ENCODE data around the gene ENOX2. TPM values are rescaled to one million over a fixed set of nuclear protein-coding genes. Genes with fewer than 3 reads are reported as not detected.
"Not testable (repeated sequence)": the region's sequence is repeated elsewhere in the genome, so short reads cannot be mapped to it uniquely, and the experiment has no call there.

ENOX2 gene
- total RNA-seq, 1 experiment from 2014 or later = 21.4 TPM

- H3K27me3 ChIP-seq (ENCODE audit: insufficient read depth, low read depth) = no peaks in the 10 kb centered on the region
- no peak overlapping the region for H2AFZ ChIP-seq
- no peaks in the 10 kb centered on the region for H3K4me1 ChIP-seq (replicated peaks; ENCODE audit: insufficient read depth)
- ChIA-PET POLR2A (ENCODE audit: unreplicated experiment) (no interaction called here), CTCF (no interaction called here)
- no peak for DNase-seq
- H3K4me3 ChIP-seq = no peak overlapping the region
- TF ChIP-seq, protein P1, sequence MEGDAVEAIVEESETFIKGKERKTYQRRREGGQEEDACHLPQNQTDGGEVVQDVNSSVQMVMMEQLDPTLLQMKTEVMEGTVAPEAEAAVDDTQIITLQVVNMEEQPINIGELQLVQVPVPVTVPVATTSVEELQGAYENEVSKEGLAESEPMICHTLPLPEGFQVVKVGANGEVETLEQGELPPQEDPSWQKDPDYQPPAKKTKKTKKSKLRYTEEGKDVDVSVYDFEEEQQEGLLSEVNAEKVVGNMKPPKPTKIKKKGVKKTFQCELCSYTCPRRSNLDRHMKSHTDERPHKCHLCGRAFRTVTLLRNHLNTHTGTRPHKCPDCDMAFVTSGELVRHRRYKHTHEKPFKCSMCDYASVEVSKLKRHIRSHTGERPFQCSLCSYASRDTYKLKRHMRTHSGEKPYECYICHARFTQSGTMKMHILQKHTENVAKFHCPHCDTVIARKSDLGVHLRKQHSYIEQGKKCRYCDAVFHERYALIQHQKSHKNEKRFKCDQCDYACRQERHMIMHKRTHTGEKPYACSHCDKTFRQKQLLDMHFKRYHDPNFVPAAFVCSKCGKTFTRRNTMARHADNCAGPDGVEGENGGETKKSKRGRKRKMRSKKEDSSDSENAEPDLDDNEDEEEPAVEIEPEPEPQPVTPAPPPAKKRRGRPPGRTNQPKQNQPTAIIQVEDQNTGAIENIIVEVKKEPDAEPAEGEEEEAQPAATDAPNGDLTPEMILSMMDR (conservative IDR thresholded peaks at IDR 0.05) = no peak
- no peak for TF ChIP-seq EZH2 (IDR thresholded peaks at IDR 0.05; ENCODE audit: low read depth)
- H3K4me2 ChIP-seq = no peak overlapping the region
- H3K27ac ChIP-seq = no peak overlapping the region
- intact Hi-C loops (cut with micrococcal nuclease; ENCODE audit: unreplicated experiment) = no loop called here
- H3K79me2 ChIP-seq (ENCODE audit: low read depth) = no peaks in the 10 kb centered on the region
- H3K9me2 ChIP-seq (ENCODE audit: insufficient read depth) = no peaks in the 10 kb centered on the region
- no peaks in the 10 kb centered on the region for H4K20me1 ChIP-seq (ENCODE audit: insufficient read depth)
- no peaks in the 10 kb centered on the region for H3K36me3 ChIP-seq (ENCODE audit: low read depth)
- no peaks in the 10 kb centered on the region for H3K9me3 ChIP-seq (ENCODE audit: insufficient read depth, low read depth)
- no TSS peak for BruUV-seq (replicated peaks)
- H3F3A ChIP-seq (ENCODE audit: insufficient read depth, low read depth) = no peaks in the 10 kb centered on the region
Observed at GRCh38 chrX:130937101-130937500, 34.1 kb upstream of the ENOX2 start.

- ChIA-PET POLR2A (ENCODE audit: unreplicated experiment) (no interaction called here), CTCF (no interaction called here)
- intact Hi-C loops (cut with micrococcal nuclease; ENCODE audit: unreplicated experiment) = no loop called here
- no peak for DNase-seq
- no peak overlapping the region for H2AFZ ChIP-seq
- no peaks in the 10 kb centered on the region for H3K27me3 ChIP-seq (ENCODE audit: insufficient read depth, low read depth)
- H4K20me1 ChIP-seq (ENCODE audit: insufficient read depth) = no peaks in the 10 kb centered on the region
- TF ChIP-seq EZH2 (IDR thresholded peaks at IDR 0.05; ENCODE audit: low read depth) = no peak
- TF ChIP-seq, protein P1 (conservative IDR thresholded peaks at IDR 0.05) = no peak
- H3F3A ChIP-seq (ENCODE audit: insufficient read depth, low read depth) = no peaks in the 10 kb centered on the region
- H3K4me1 ChIP-seq (replicated peaks; ENCODE audit: insufficient read depth) = no peaks in the 10 kb centered on the region
- H3K79me2 ChIP-seq (ENCODE audit: low read depth) = no peaks in the 10 kb centered on the region
- BruUV-seq (replicated peaks) = no TSS peak
- no peaks in the 10 kb centered on the region for H3K9me3 ChIP-seq (ENCODE audit: insufficient read depth, low read depth)
- no peak overlapping the region for H3K27ac ChIP-seq
- no peak overlapping the region for H3K4me2 ChIP-seq
- no peaks in the 10 kb centered on the region for H3K36me3 ChIP-seq (ENCODE audit: low read depth)
- H3K4me3 ChIP-seq = no peak overlapping the region
- no peaks in the 10 kb centered on the region for H3K9me2 ChIP-seq (ENCODE audit: insufficient read depth)
Observed at GRCh38 chrX:130933358-130933757, 30.3 kb upstream of the ENOX2 start.

- H3K4me3 ChIP-seq; H4K20me1 ChIP-seq (ENCODE audit: insufficient read depth); DNase-seq; H3K36me3 ChIP-seq (ENCODE audit: low read depth); H3K4me2 ChIP-seq; POLR2A ChIA-PET (ENCODE audit: unreplicated experiment); H3K4me1 ChIP-seq (replicated peaks; ENCODE audit: insufficient read depth); H3K9me2 ChIP-seq (ENCODE audit: insufficient read depth); BruUV-seq (replicated peaks); CTCF ChIA-PET; H3K27ac ChIP-seq; H3K9me3 ChIP-seq (ENCODE audit: insufficient read depth, low read depth); H2AFZ ChIP-seq; H3K27me3 ChIP-seq (ENCODE audit: insufficient read depth, low read depth); intact Hi-C loops (cut with micrococcal nuclease; ENCODE audit: unreplicated experiment); H3F3A ChIP-seq (ENCODE audit: insufficient read depth, low read depth); H3K79me2 ChIP-seq (ENCODE audit: low read depth): not testable (repeated sequence)
Observed at GRCh38 chrX:130920405-130920804, 17.4 kb upstream of the ENOX2 start.

- H3K4me1 ChIP-seq (replicated peaks; ENCODE audit: insufficient read depth); H3K4me2 ChIP-seq; DNase-seq; H3K4me3 ChIP-seq; H3K27me3 ChIP-seq (ENCODE audit: insufficient read depth, low read depth); BruUV-seq (replicated peaks); H3K27ac ChIP-seq; CTCF ChIA-PET; H3K36me3 ChIP-seq (ENCODE audit: low read depth); H3K79me2 ChIP-seq (ENCODE audit: low read depth); H4K20me1 ChIP-seq (ENCODE audit: insufficient read depth); H3K9me2 ChIP-seq (ENCODE audit: insufficient read depth); H2AFZ ChIP-seq; H3K9me3 ChIP-seq (ENCODE audit: insufficient read depth, low read depth); H3F3A ChIP-seq (ENCODE audit: insufficient read depth, low read depth); POLR2A ChIA-PET (ENCODE audit: unreplicated experiment): not testable (repeated sequence)
- intact Hi-C loops (cut with micrococcal nuclease; ENCODE audit: unreplicated experiment) = loop anchor here (10.0 kb wide), 1 partner anchor 855 kb away; no protein-coding TSS in a partner anchor
Observed at GRCh38 chrX:130919676-130920075, 16.7 kb upstream of the ENOX2 start.

DNA sequence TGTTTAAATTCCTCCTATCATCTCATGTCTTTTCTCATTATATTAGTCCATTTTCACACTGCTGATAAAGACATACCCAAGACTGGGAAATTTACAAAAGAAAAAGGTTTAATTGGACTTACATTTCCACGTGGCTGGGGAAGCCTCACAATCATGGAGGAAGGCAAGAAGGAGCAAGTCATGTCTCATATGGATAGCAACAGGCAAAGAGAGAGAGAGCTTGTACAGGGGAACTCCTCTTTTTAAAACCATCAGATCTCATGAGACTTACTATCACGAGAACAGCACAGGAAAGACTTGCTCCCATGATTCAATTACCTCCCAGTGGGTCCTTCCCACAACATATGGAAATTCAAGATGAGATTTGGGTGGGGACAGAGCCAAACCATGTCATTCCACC is 15.5 kb upstream of the ENOX2 start:
- H3F3A ChIP-seq (ENCODE audit: insufficient read depth, low read depth); H2AFZ ChIP-seq; H4K20me1 ChIP-seq (ENCODE audit: insufficient read depth); H3K9me2 ChIP-seq (ENCODE audit: insufficient read depth); DNase-seq; H3K4me1 ChIP-seq (replicated peaks; ENCODE audit: insufficient read depth); H3K27ac ChIP-seq; H3K36me3 ChIP-seq (ENCODE audit: low read depth); H3K4me2 ChIP-seq; H3K4me3 ChIP-seq; H3K79me2 ChIP-seq (ENCODE audit: low read depth); BruUV-seq (replicated peaks); POLR2A ChIA-PET (ENCODE audit: unreplicated experiment); H3K27me3 ChIP-seq (ENCODE audit: insufficient read depth, low read depth); H3K9me3 ChIP-seq (ENCODE audit: insufficient read depth, low read depth): not testable (repeated sequence)
- intact Hi-C loops (cut with micrococcal nuclease; ENCODE audit: unreplicated experiment) = loop anchor here (10.0 kb wide), 1 partner anchor 854 kb away; no protein-coding TSS in a partner anchor
- CTCF ChIA-PET = interaction anchor here (1.7 kb wide), 1 partner anchor 343 kb away, joined by 10 read pairs; no protein-coding TSS in a partner anchor

All from PC-9 (cell line).